Keratinocyte (primary cell): Measurements from ENCODE around the gene GREM2. TPM values are rescaled to one million over a fixed set of nuclear protein-coding genes. Genes with fewer than 3 reads are reported as not detected.

Experiments
- DNase-seq: peaks from one replicate; pipeline ENCODE4 v3.0.0-alpha.2; 2011; ENCODE audit warnings: low read depth, missing footprints, low spot score
- FAIRE-seq: peaks from 2 replicates; lab custom pipeline; 2011; peaks lifted over from hg19 to GRCh38; lab: Jason Lieb, UNC
- H2AFZ ChIP-seq: 2 replicates; pipeline ENCODE4 v1.6.0; 2012; ENCODE audit warnings: low read length, control low read depth, inconsistent platforms; ENCODE audit not compliant: control insufficient read depth
- H3K27ac ChIP-seq: 2 replicates; pipeline ENCODE4 v1.5.1; 2011; ENCODE audit warnings: low read length; ENCODE audit not compliant: control insufficient read depth, insufficient read depth
- H3K27me3 ChIP-seq: 3 replicates; pipeline ENCODE4 v1.6.0; 2011; ENCODE audit warnings: low read length; ENCODE audit not compliant: control insufficient read depth, insufficient read depth; ENCODE audit errors: extremely low read depth
- H3K36me3 ChIP-seq, 2 experiments: 2 replicates in 1 of 2; 3 replicates in 1 of 2; pipeline ENCODE4 v1.5.1; 2011; ENCODE audit warnings: low read length in 2 of 2, mild to moderate bottlenecking in 1 of 2; ENCODE audit not compliant: control insufficient read depth in 2 of 2, insufficient read depth in 2 of 2; ENCODE audit errors: extremely low read depth in 1 of 2
- H3K4me1 ChIP-seq: 3 replicates; pipeline ENCODE4 v1.5.1; 2011; ENCODE audit warnings: low read length; ENCODE audit not compliant: control insufficient read depth, insufficient read depth; ENCODE audit errors: extremely low read depth
- H3K4me2 ChIP-seq: 3 replicates; pipeline ENCODE4 v1.6.0; 2011; ENCODE audit warnings: low read depth, low read length; ENCODE audit not compliant: control insufficient read depth, insufficient read depth; ENCODE audit errors: extremely low read depth
- H3K4me3 ChIP-seq, 3 experiments: fragments of 200-600 bp in 1 of 3; sonication (generic) in 1 of 3; 2 replicates in 2 of 3; 3 replicates in 1 of 3; pipeline ENCODE4 v1.5.1; 2011 to 2016; ENCODE audit warnings: low read length in 3 of 3, mild to moderate bottlenecking in 3 of 3, control low read depth in 2 of 3, inconsistent platforms in 1 of 3, low read depth in 1 of 3, mixed read lengths in 1 of 3, mixed run types in 1 of 3, moderate library complexity in 1 of 3; ENCODE audit not compliant: control insufficient read depth in 2 of 3, insufficient read depth in 2 of 3; ENCODE audit errors: extremely low read depth in 1 of 3
- H3K79me2 ChIP-seq: 2 replicates; pipeline ENCODE4 v1.6.0; 2012; ENCODE audit warnings: low read length; ENCODE audit not compliant: control insufficient read depth, insufficient read depth
- H3K9ac ChIP-seq: 3 replicates; pipeline ENCODE4 v1.6.0; 2011; ENCODE audit warnings: low read length; ENCODE audit not compliant: control insufficient read depth, insufficient read depth; ENCODE audit errors: extremely low read depth
- H3K9me1 ChIP-seq: 3 replicates; pipeline ENCODE4 v1.6.0; 2011; ENCODE audit warnings: low read length; ENCODE audit not compliant: control insufficient read depth, insufficient read depth; ENCODE audit errors: extremely low read depth
- H3K9me3 ChIP-seq: 2 replicates; pipeline ENCODE4 v1.5.1; 2012; ENCODE audit warnings: low read depth, low read length; ENCODE audit not compliant: control insufficient read depth
- H4K20me1 ChIP-seq: 3 replicates; pipeline ENCODE4 v1.6.0; 2011; ENCODE audit warnings: low read length; ENCODE audit not compliant: control insufficient read depth, insufficient read depth; ENCODE audit errors: extremely low read depth
- EZH2 ChIP-seq: IDR thresholded peaks from one replicate; pipeline ENCODE4 v1.6.1; 2012; ENCODE audit warnings: inconsistent platforms, mild to moderate bottlenecking, low read length, moderate library complexity
- dilution Hi-C: fragments of 300-500 bp; cut with MboI; formaldehyde crosslinking; loops from one replicate; pipeline ENCODE4 v1.7.0; 2020; ENCODE audit warnings: low sequenced_read_pairs; ENCODE audit not compliant: extremely low pct_ligation_motif_present
- polyA plus RNA-seq, 5 experiments: library from polyadenylated mRNA; depleted of rRNA in 3 of 5; stranded (reverse) in 3 of 5; stranded (forward) in 1 of 5; unstranded in 1 of 5; fragments of >200 nt; gene quantifications; 1 replicate in 1 of 5; 2 replicates in 3 of 5; 3 replicates in 1 of 5; pipeline versions ENCODE4 v1.2.1 to v1.2.3, GENCODE V29; 2011 to 2012; ENCODE audit warnings: missing spikeins in 2 of 5, low read depth in 1 of 5, low replicate concordance in 1 of 5
- TF ChIP-seq, protein P1 (sequence below), 3 experiments: IDR thresholded peaks in 1 of 3; conservative IDR thresholded peaks in 1 of 3; optimal IDR thresholded peaks in 1 of 3; 2 replicates in 2 of 3; 3 replicates in 1 of 3; pipeline versions ENCODE3 to v1.5.1; 2011; ENCODE audit warnings: low read length in 3 of 3, mild to moderate bottlenecking in 3 of 3, moderate library complexity in 2 of 3, control low read depth in 1 of 3, inconsistent platforms in 1 of 3; ENCODE audit not compliant: insufficient read depth in 2 of 3; ENCODE audit errors: extremely low read depth in 1 of 3

GREM2 gene
- polyA plus RNA-seq, 1 donor (not counting 4 experiments of a cell fraction or from before 2014, with no cell fraction given): not detected

DNA sequence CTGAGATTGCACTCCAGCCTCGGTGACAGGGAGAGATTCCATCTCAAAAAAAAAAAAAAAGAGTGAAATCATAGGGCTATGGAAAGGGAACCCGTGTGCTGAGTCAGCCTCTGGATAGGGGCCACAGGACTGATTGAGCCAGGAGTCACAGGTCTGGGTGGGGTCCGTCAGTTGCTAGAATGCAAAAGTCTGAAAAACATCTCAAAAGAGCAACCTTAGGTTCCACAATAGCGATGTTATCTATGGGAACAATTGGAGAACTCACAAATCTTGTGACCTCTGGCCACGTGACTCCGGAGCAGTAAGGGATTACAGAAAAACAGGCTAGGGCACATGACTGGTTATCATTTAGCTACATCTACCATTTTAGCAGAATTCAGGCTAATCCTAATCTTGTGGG, 32.8 kb upstream of the GREM2 start:
- TF ChIP-seq EZH2: no peak
- TF ChIP-seq, protein P1, sequence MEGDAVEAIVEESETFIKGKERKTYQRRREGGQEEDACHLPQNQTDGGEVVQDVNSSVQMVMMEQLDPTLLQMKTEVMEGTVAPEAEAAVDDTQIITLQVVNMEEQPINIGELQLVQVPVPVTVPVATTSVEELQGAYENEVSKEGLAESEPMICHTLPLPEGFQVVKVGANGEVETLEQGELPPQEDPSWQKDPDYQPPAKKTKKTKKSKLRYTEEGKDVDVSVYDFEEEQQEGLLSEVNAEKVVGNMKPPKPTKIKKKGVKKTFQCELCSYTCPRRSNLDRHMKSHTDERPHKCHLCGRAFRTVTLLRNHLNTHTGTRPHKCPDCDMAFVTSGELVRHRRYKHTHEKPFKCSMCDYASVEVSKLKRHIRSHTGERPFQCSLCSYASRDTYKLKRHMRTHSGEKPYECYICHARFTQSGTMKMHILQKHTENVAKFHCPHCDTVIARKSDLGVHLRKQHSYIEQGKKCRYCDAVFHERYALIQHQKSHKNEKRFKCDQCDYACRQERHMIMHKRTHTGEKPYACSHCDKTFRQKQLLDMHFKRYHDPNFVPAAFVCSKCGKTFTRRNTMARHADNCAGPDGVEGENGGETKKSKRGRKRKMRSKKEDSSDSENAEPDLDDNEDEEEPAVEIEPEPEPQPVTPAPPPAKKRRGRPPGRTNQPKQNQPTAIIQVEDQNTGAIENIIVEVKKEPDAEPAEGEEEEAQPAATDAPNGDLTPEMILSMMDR (optimal IDR thresholded peaks at IDR 0.05 in 1 of 3, IDR thresholded peaks at IDR 0.05 in 1 of 3, conservative IDR thresholded peaks at IDR 0.05 in 1 of 3; ENCODE audit: extremely low read depth in 1 of 3, insufficient read depth in 2 of 3, low read length in 3 of 3): no peak
- DNase-seq (no peak), FAIRE-seq (no peak)
- Histone ChIP-seq H3K36me3 (no peaks in the 10 kb centered on the region), H3K27me3 (no peaks in the 10 kb centered on the region), H3K9me3 (no peaks in the 10 kb centered on the region), H2AFZ (no peak overlapping the region), H3K9ac (no peak overlapping the region), H3K4me1 (no peaks in the 10 kb centered on the region), H3K79me2 (no peaks in the 10 kb centered on the region), H3K4me3 (no peak overlapping the region), H3K27ac (no peak overlapping the region), H3K9me1 (no peaks in the 10 kb centered on the region), H4K20me1 (no peaks in the 10 kb centered on the region), H3K4me2 (no peak overlapping the region)
- dilution Hi-C loops: no loop called here

DNA sequence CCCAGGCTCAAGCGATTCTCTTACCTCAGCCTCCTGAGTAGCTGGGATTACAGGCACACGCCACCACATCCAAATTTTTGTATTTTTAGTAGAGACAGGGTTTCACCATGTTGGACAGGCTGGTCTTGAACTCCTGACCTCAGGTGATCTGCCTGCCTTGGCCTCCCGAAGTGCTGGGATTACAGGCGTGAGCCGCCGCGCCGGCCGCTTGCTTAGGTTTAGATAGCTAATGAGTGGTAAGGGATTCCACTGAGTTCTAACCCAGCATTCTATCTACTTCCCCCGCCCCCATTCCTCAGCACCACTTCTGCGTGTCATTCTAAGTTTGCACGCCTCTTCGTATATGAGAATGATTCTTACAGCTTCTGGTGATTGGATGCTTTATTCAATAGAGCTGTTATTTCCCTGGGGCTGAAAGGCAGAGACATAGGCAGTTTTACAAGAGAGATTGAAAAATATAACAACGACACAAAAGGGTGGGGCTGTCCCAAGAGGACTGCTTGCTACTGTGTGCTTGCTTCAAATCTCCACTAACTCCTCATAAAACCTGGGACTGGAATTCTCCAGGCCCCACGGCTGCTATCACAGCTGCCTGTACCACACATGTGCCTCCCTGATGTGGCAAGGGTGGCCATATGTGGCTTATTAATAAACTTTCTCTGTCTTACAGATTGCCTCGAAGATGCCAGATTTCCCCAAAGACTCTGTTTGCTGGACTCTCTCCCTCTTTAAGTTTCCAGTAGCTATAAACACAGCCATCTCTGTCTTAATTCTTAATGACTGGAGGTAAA, 23.7 kb upstream of the GREM2 start:
- H3K9me1 ChIP-seq: no peaks in the 10 kb centered on the region
- H2AFZ ChIP-seq: no peak overlapping the region
- H3K4me1 ChIP-seq: no peaks in the 10 kb centered on the region
- DNase-seq (no peak), FAIRE-seq (no peak)
- H3K9ac ChIP-seq: no peak overlapping the region
- peaks cover 3% of the 10 kb centered on the region for H3K9me3 ChIP-seq
- no peaks in the 10 kb centered on the region for H3K79me2 ChIP-seq
- H4K20me1 ChIP-seq: no peaks in the 10 kb centered on the region
- H3K4me2 ChIP-seq: no peak overlapping the region
- no peak overlapping the region for H3K4me3 ChIP-seq
- H3K36me3 ChIP-seq: no peaks in the 10 kb centered on the region
- H3K27me3 ChIP-seq: no peaks in the 10 kb centered on the region
- H3K27ac ChIP-seq: no peak overlapping the region
- dilution Hi-C loops: no loop called here
- TF ChIP-seq, protein P1 (optimal IDR thresholded peaks at IDR 0.05 in 1 of 3, IDR thresholded peaks at IDR 0.05 in 1 of 3, conservative IDR thresholded peaks at IDR 0.05 in 1 of 3; ENCODE audit: extremely low read depth in 1 of 3, insufficient read depth in 2 of 3, low read length in 3 of 3): no peak
- no peak for TF ChIP-seq EZH2
